OCI-LY3 (cell line): ENCODE measurements around the gene PRRG2.

Source experiments
- CTCF ChIP-seq: fragments of 200-600, 300-600 bp; sonication (generic); IDR thresholded peaks from 2 replicates; pipeline ENCODE4 v1.5.1; 2014; ENCODE audit warnings: antibody characterized with exemption, low read length, low read depth
- EZH2phosphoT487 ChIP-seq: fragments of 200-600 bp; shearing (Covaris generic); IDR thresholded peaks from 2 replicates; pipeline ENCODE4 v1.6.1; 2018; ENCODE audit warnings: antibody characterized with exemption, mixed run types, low read depth

GRCh38 chr19:49631014-49631588 lies 50.0 kb downstream of the PRRG2 start:
- TF ChIP-seq CTCF (no peak), EZH2phosphoT487 (no peak)
